ENCODE measurements around the gene OGFR.

OGFR gene

GRCh38 chr20:62778601-62779416, 25.8 kb upstream of the OGFR start:
- TF ChIP-seq MAX (IDR thresholded peaks at IDR 0.05; ENCODE audit: low read depth, low read length) (no peak), POLR2A (IDR thresholded peaks at IDR 0.05; ENCODE audit: extremely low read depth, insufficient read length) (no peak), MYC (IDR thresholded peaks at IDR 0.05; ENCODE audit: low read depth, low read length) (no peak), CTCF (IDR thresholded peaks at IDR 0.05; ENCODE audit: low read depth, low read length) (no peak)
- H3K4me3 ChIP-seq (ENCODE audit: low read depth, low read length), result no peak overlapping the region
- DNase-seq (ENCODE audit: low read depth), result no peak

- no peak overlapping the region for H3K4me3 ChIP-seq (ENCODE audit: low read depth, low read length)
- DNase-seq (ENCODE audit: low read depth), result no peak
- no peak for TF ChIP-seq MAX (IDR thresholded peaks at IDR 0.05; ENCODE audit: low read depth, low read length)
- no peak for TF ChIP-seq MYC (IDR thresholded peaks at IDR 0.05; ENCODE audit: low read depth, low read length)
- TF ChIP-seq CTCF (IDR thresholded peaks at IDR 0.05; ENCODE audit: low read depth, low read length), result no peak
- TF ChIP-seq POLR2A (IDR thresholded peaks at IDR 0.05; ENCODE audit: extremely low read depth, insufficient read length), result no peak
Observed at GRCh38 chr20:62779417-62779685, 25.3 kb upstream of the OGFR start.

- H3K4me3 ChIP-seq (ENCODE audit: low read depth, low read length), result no peak overlapping the region
- no peak for DNase-seq (ENCODE audit: low read depth)
- TF ChIP-seq POLR2A (IDR thresholded peaks at IDR 0.05; ENCODE audit: extremely low read depth, insufficient read length) (no peak), MYC (IDR thresholded peaks at IDR 0.05; ENCODE audit: low read depth, low read length) (no peak), CTCF (IDR thresholded peaks at IDR 0.05; ENCODE audit: low read depth, low read length) (no peak), MAX (IDR thresholded peaks at IDR 0.05; ENCODE audit: low read depth, low read length) (no peak)
Observed at GRCh38 chr20:62780204-62780603, 24.4 kb upstream of the OGFR start.

- TF ChIP-seq MAX (IDR thresholded peaks at IDR 0.05; ENCODE audit: low read depth, low read length) (no peak), MYC (IDR thresholded peaks at IDR 0.05; ENCODE audit: low read depth, low read length) (no peak), POLR2A (IDR thresholded peaks at IDR 0.05; ENCODE audit: extremely low read depth, insufficient read length) (no peak), CTCF (IDR thresholded peaks at IDR 0.05; ENCODE audit: low read depth, low read length) (no peak)
- no peak for DNase-seq (ENCODE audit: low read depth)
Observed at GRCh38 chr20:62780696-62781095, 23.9 kb upstream of the OGFR start.

GRCh38 chr20:62782149-62782892, 22.3 kb upstream of the OGFR start:
- no peak for DNase-seq (ENCODE audit: low read depth)
- H3K4me3 ChIP-seq (ENCODE audit: low read depth, low read length), result no peak overlapping the region
- TF ChIP-seq POLR2A (IDR thresholded peaks at IDR 0.05; ENCODE audit: extremely low read depth, insufficient read length), result no peak

More at GRCh38 chr20:62780696-62781095, 23.9 kb upstream of the OGFR start:
- H3K4me3 ChIP-seq (ENCODE audit: low read depth, low read length), result no peak overlapping the region

GRCh38 chr20:62782893-62783278, 21.7 kb upstream of the OGFR start:
- H3K4me3 ChIP-seq (ENCODE audit: low read depth, low read length), result no peak overlapping the region
- TF ChIP-seq POLR2A (IDR thresholded peaks at IDR 0.05; ENCODE audit: extremely low read depth, insufficient read length) (no peak), CTCF (IDR thresholded peaks at IDR 0.05; ENCODE audit: low read depth, low read length) (no peak), MYC (IDR thresholded peaks at IDR 0.05; ENCODE audit: low read depth, low read length) (no peak), MAX (IDR thresholded peaks at IDR 0.05; ENCODE audit: low read depth, low read length) (no peak)
- peak; percentile 61 for DNase-seq (ENCODE audit: low read depth)

Measured in NB4 (cell line).